Suprapubic skin (tissue), 4 donors: ENCODE data around the gene TP53INP2. TPM values are rescaled to one million over a fixed set of nuclear protein-coding genes. Genes with fewer than 3 reads are reported as not detected.

Experiments used
- DNase-seq, 2 donors: peaks; one replicate each; pipeline ENCODE4 v3.0.0-alpha.2; 2019; ENCODE audit warnings: low spot score in 2 of 2
- H3K27ac ChIP-seq: fragments of 200-600 bp; sonication (generic); one replicate; pipeline ENCODE4 v1.5.1; 2019
- H3K27me3 ChIP-seq: fragments of 200-600 bp; sonication (generic); one replicate; pipeline ENCODE4 v1.5.1; 2019
- H3K36me3 ChIP-seq: fragments of 200-600 bp; sonication (generic); one replicate; pipeline ENCODE4 v1.5.1; 2019
- H3K4me1 ChIP-seq: fragments of 200-600 bp; sonication (generic); one replicate; pipeline ENCODE4 v1.5.1; 2019
- H3K4me3 ChIP-seq: fragments of 200-600 bp; sonication (generic); one replicate; pipeline ENCODE4 v1.5.1; 2019; ENCODE audit warnings: mild to moderate bottlenecking
- H3K9me3 ChIP-seq: fragments of 200-600 bp; sonication (generic); one replicate; pipeline ENCODE4 v1.5.1; 2019
- EP300 ChIP-seq: sonication (generic); formaldehyde crosslinking; IDR thresholded peaks from one replicate; pipeline ENCODE4 v1.6.1; 2017; ENCODE audit warnings: antibody characterized with exemption
- POLR2A ChIP-seq, 2 donors: fragments of 450-650 bp; IDR thresholded peaks; one replicate each; pipeline ENCODE4 v1.6.1; 2017; ENCODE audit warnings: antibody characterized with exemption in 2 of 2, mild to moderate bottlenecking in 2 of 2, moderate library complexity in 2 of 2
- POLR2AphosphoS5 ChIP-seq, 3 donors: sonication (generic); formaldehyde crosslinking; IDR thresholded peaks; one replicate each; pipeline ENCODE4 v1.6.1; 2017; ENCODE audit warnings: antibody characterized with exemption in 3 of 3
- WGBS: methylation state at CpG from one replicate; pipeline ENCODE4 v1.1.5; 2018; 5-methylcytosine and 5-hydroxymethylcytosine counted together
- total RNA-seq, 4 donors: library from RNA; depleted of rRNA; stranded (reverse); fragments of >200 nt; gene quantifications; one replicate each; pipeline ENCODE4 v1.1.0, GENCODE V29; 2016
- TF ChIP-seq, protein P1 (sequence below), 2 donors: fragments of 200-600 bp in 1 of 2; fragments of 450-650 bp in 1 of 2; sonication (generic) in 1 of 2; IDR thresholded peaks; one replicate each; pipeline ENCODE4 v1.5.1; 2016 to 2019; ENCODE audit warnings: antibody characterized with exemption in 2 of 2, mild to moderate bottlenecking in 1 of 2, moderate library complexity in 1 of 2

The TP53INP2 gene
- total RNA-seq, 4 donors from 2014 or later, result 8.1 to 19.4 (median 10.7) TPM

DNA sequence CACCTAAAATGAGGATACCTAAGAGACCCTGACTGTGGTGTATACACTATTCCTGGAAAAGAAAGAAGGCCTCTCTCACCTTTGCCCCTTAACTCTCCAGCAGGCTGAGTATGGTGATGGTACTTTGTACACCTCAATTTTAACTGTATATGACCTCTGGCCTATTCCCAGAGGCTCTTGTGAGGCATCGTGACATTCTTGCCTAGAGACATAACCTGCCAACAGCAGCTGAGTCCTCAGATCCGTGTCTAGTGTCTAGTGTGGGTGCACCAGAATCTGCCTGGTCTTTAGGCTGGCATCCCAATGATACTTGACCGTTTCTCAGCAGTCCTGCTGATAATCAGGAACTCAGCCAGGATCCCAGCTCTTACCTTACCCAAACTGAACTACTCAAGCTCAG lies 20.0 kb downstream of the TP53INP2 start:
- Histone ChIP-seq H3K27me3 (no peaks in the 10 kb centered on the region), H3K27ac (no peak overlapping the region), H3K36me3 (peaks cover 49% of the 10 kb centered on the region), H3K4me1 (no peaks in the 10 kb centered on the region), H3K4me3 (no peak overlapping the region), H3K9me3 (no peaks in the 10 kb centered on the region)
- WGBS, result 87% methylated on average over 3 of the region's 3 CpGs
- no peak for DNase-seq
- TF ChIP-seq EP300 (no peak), POLR2AphosphoS5 (IDR thresholded peaks at IDR 0.05) (no peak)

DNA sequence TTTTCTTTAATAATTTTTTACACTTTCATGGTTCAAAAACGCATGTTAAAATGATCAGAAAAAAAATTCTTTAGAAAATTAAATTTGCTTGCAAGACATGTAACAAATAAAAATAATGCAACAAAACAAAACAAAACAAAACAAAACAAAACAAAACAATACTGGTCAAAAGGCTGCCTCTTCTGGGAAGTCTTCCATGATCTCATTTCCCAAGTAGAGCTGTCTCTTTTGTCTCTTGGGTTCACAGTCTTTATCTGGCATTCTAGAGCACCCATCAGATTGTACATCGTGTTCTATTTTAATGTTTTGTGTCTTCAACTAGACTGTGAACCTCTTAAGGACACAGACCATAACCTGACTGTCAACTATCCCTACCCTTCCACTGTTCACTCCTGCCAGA lies 25.3 kb downstream of the TP53INP2 start:
- no peaks in the 10 kb centered on the region for H3K9me3 ChIP-seq

GRCh38 chr20:34732523-34732922 lies 28.4 kb downstream of the TP53INP2 start:
- WGBS, result 96% methylated on average over 1 of the region's 1 CpG
- Histone ChIP-seq H3K27ac (no peak overlapping the region), H3K9me3 (no peaks in the 10 kb centered on the region), H3K36me3 (peaks cover 41% of the 10 kb centered on the region), H3K4me1 (no peaks in the 10 kb centered on the region), H3K4me3 (no peak overlapping the region), H3K27me3 (no peaks in the 10 kb centered on the region)
- no peak for TF ChIP-seq POLR2A (IDR thresholded peaks at IDR 0.05)
- TF ChIP-seq EP300, result no peak
- no peak for TF ChIP-seq POLR2AphosphoS5 (IDR thresholded peaks at IDR 0.05)
- no peak for DNase-seq

More for the DNA sequence above, 25.3 kb downstream of the TP53INP2 start:
- no peak for TF ChIP-seq EP300
- TF ChIP-seq, protein P1, sequence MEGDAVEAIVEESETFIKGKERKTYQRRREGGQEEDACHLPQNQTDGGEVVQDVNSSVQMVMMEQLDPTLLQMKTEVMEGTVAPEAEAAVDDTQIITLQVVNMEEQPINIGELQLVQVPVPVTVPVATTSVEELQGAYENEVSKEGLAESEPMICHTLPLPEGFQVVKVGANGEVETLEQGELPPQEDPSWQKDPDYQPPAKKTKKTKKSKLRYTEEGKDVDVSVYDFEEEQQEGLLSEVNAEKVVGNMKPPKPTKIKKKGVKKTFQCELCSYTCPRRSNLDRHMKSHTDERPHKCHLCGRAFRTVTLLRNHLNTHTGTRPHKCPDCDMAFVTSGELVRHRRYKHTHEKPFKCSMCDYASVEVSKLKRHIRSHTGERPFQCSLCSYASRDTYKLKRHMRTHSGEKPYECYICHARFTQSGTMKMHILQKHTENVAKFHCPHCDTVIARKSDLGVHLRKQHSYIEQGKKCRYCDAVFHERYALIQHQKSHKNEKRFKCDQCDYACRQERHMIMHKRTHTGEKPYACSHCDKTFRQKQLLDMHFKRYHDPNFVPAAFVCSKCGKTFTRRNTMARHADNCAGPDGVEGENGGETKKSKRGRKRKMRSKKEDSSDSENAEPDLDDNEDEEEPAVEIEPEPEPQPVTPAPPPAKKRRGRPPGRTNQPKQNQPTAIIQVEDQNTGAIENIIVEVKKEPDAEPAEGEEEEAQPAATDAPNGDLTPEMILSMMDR (IDR thresholded peaks at IDR 0.05), result no peak
- TF ChIP-seq POLR2A (IDR thresholded peaks at IDR 0.05), result no peak
- TF ChIP-seq POLR2AphosphoS5 (IDR thresholded peaks at IDR 0.05), result no peak
- H3K27me3 ChIP-seq, result no peaks in the 10 kb centered on the region
- 96% methylated on average over 2 of the region's 2 CpGs for WGBS
- H3K4me3 ChIP-seq, result no peak overlapping the region
- no peaks in the 10 kb centered on the region for H3K4me1 ChIP-seq
- DNase-seq, result no peak
- H3K27ac ChIP-seq, result no peak overlapping the region
- peaks cover 50% of the 10 kb centered on the region for H3K36me3 ChIP-seq

DNA sequence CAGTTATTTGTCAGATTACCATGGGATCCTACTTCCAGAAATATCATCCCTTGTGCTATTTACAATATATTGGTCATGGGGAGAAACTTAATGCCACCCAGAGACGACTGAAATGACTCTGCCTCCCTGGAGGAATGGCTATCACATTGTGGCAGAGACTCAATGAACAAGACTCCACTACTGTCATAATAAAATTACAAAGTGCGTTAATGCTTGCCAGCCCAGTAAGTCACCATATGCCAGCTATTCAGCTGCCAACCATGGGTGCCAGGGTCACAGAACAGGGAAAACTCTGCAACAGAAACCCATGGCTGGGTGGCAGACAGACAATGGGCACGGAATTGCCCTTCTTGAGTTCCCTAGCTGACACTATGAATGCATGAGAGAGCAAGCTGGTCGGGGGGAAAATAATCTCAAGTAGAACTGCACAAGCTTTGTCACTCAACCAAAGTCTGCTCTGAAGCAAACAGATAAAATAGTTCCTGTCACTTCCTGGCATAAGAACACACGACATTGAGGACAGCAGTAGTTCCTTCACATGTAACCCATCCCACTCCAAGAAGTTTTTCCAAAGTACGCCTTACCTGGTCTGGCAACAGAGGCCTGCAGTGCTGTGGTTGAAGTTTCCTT lies 32.1 kb downstream of the TP53INP2 start:
- 78% methylated on average over 6 of the region's 6 CpGs for WGBS
- Histone ChIP-seq H3K4me3 (no peak overlapping the region), H3K27me3 (no peaks in the 10 kb centered on the region), H3K4me1 (no peaks in the 10 kb centered on the region), H3K27ac (no peak overlapping the region), H3K9me3 (no peaks in the 10 kb centered on the region), H3K36me3 (peaks cover 42% of the 10 kb centered on the region)
- DNase-seq, result no peak
- TF ChIP-seq POLR2AphosphoS5 (IDR thresholded peaks at IDR 0.05), result no peak
- TF ChIP-seq EP300, result no peak
- no peak for TF ChIP-seq POLR2A (IDR thresholded peaks at IDR 0.05)
- TF ChIP-seq, protein P1 (IDR thresholded peaks at IDR 0.05), result no peak

DNA sequence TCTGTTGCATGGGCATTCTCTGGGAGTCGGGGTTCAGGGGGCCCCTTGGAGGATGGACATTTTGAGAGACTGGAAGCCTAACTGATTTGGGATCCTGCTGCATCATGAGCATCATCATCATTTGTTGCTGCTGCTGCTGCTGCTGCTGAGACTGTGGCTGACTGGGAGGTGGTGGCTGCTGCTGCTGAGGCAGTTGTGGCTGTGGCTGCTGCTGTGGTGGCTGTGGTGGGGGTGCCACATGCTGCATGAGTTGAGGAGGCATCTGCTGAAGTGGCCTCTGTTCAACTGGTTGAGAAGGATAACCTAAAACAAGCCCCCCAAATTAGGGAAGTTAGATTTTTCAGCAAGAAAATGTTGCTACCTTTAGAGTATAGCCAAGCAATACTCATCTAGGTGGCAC lies 38.9 kb downstream of the TP53INP2 start:
- H3K36me3 ChIP-seq, result peaks cover 76% of the 10 kb centered on the region
- DNase-seq, result no peak
- TF ChIP-seq, protein P1 (IDR thresholded peaks at IDR 0.05), result no peak
- TF ChIP-seq POLR2AphosphoS5 (IDR thresholded peaks at IDR 0.05) (no peak), POLR2A (IDR thresholded peaks at IDR 0.05) (no peak), EP300 (no peak)

DNA sequence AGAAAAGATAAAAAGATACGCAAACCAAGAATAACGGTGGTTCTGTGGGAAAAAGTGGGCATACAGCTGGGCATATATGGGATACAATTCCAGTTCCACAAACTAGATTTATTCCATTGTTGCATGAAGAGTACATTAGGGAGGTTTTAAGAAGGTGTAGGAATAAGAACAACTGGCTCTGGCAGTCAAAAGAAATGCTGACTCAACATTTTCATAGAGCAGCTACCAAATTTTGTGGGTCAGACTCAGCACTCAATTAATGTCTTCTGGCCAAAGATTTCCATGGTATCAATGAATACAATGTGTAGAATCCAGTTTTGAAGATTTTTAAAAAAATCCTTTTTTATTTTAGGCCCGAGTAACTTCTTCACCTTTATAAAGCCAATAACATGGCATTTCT lies 40.2 kb downstream of the TP53INP2 start:
- TF ChIP-seq EP300 (no peak), POLR2A (IDR thresholded peaks at IDR 0.05) (no peak), POLR2AphosphoS5 (IDR thresholded peaks at IDR 0.05) (no peak)
- TF ChIP-seq, protein P1 (IDR thresholded peaks at IDR 0.05), result no peak
- Histone ChIP-seq H3K27ac (no peak overlapping the region), H3K27me3 (no peaks in the 10 kb centered on the region), H3K4me3 (no peak overlapping the region), H3K9me3 (no peaks in the 10 kb centered on the region), H3K36me3 (peaks cover 84% of the 10 kb centered on the region), H3K4me1 (no peaks in the 10 kb centered on the region)
- 90% methylated on average over 3 of the region's 3 CpGs for WGBS
- no peak for DNase-seq

More for the DNA sequence above, 38.9 kb downstream of the TP53INP2 start:
- no CpG with 5 or more reads among the region's 1 CpG for WGBS
- H3K4me3 ChIP-seq, result no peak overlapping the region
- H3K27me3 ChIP-seq, result no peaks in the 10 kb centered on the region
- no peaks in the 10 kb centered on the region for H3K4me1 ChIP-seq
- H3K27ac ChIP-seq, result no peak overlapping the region
- no peaks in the 10 kb centered on the region for H3K9me3 ChIP-seq
